MM.1S (cell line): Measurements from ENCODE around the gene TIGAR.

Experiments
- DNase-seq: peaks from one replicate; pipeline ENCODE4 v3.0.0-alpha.2; 2015
- H2AFZ ChIP-seq: fragments of 300-600 bp; sonication (generic); 2 replicates; pipeline ENCODE4 v1.6.0; 2016; ENCODE audit warnings: antibody characterized with exemption, low read length
- H3F3A ChIP-seq: fragments of 300-600 bp; sonication (generic); 2 replicates; pipeline ENCODE4 v1.6.1; 2016; ENCODE audit warnings: mild to moderate bottlenecking, antibody characterized with exemption, low read length, moderate library complexity, mixed read lengths; ENCODE audit not compliant: insufficient read depth
- H3K27ac ChIP-seq: fragments of 300-600 bp; sonication (generic); 2 replicates; pipeline ENCODE4 v1.5.1; 2016; ENCODE audit warnings: mild to moderate bottlenecking, low read length
- H3K27me3 ChIP-seq: fragments of 300-600 bp; sonication (generic); replicated peaks from 2 replicates; pipeline ENCODE4 v1.6.0; 2016; ENCODE audit warnings: low read length; ENCODE audit not compliant: insufficient read depth
- H3K36me3 ChIP-seq: fragments of 300-600 bp; sonication (generic); replicated peaks from 2 replicates; pipeline ENCODE4 v1.6.1; 2016; ENCODE audit warnings: mild to moderate bottlenecking, low read length, mixed read lengths; ENCODE audit not compliant: insufficient read depth
- H3K4me1 ChIP-seq: fragments of 300-600 bp; sonication (generic); 2 replicates; pipeline ENCODE4 v1.6.1; 2016; ENCODE audit warnings: low read length, mixed read lengths
- H3K4me2 ChIP-seq: fragments of 300-600 bp; sonication (generic); 2 replicates; pipeline ENCODE4 v1.6.0; 2016; ENCODE audit warnings: low read depth, low read length
- H3K4me3 ChIP-seq: fragments of 300-600 bp; sonication (generic); 2 replicates; pipeline ENCODE4 v1.5.1; 2016; ENCODE audit warnings: low read length, mixed read lengths
- H3K79me2 ChIP-seq: fragments of 300-600 bp; sonication (generic); 2 replicates; pipeline ENCODE4 v1.6.1; 2016; ENCODE audit warnings: mixed run types, low read length, mixed read lengths
- H3K9ac ChIP-seq: fragments of 300-600 bp; sonication (generic); 2 replicates; pipeline ENCODE4 v1.6.1; 2016; ENCODE audit warnings: low read length, mixed read lengths
- H3K9me2 ChIP-seq: fragments of 300-600 bp; sonication (generic); replicated peaks from 2 replicates; pipeline ENCODE4 v1.6.1; 2016; ENCODE audit warnings: mild to moderate bottlenecking, low read length, mixed read lengths; ENCODE audit not compliant: insufficient read depth
- H3K9me3 ChIP-seq: fragments of 300-600 bp; sonication (generic); replicated peaks from 2 replicates; pipeline ENCODE4 v1.6.1; 2016; ENCODE audit warnings: mild to moderate bottlenecking, low read length, mixed read lengths; ENCODE audit not compliant: insufficient read depth
- H4K20me1 ChIP-seq: fragments of 300-600 bp; sonication (generic); 2 replicates; pipeline ENCODE4 v1.6.1; 2016; ENCODE audit warnings: mild to moderate bottlenecking, low read length, moderate library complexity, mixed read lengths; ENCODE audit not compliant: insufficient read depth
- CTCF ChIP-seq: fragments of 300-600 bp; sonication (generic); IDR thresholded peaks from 2 replicates; pipeline ENCODE4 v1.5.1; 2016; ENCODE audit warnings: antibody characterized with exemption, low read length, mixed read lengths
- EZH2 ChIP-seq: fragments of 300-600 bp; sonication (generic); optimal IDR thresholded peaks from 2 replicates; pipeline ENCODE3; 2017; ENCODE audit warnings: low read depth, mild to moderate bottlenecking, antibody characterized with exemption, low read length, mixed read lengths
- EZH2phosphoT487 ChIP-seq: fragments of 300-600 bp; sonication (generic); IDR thresholded peaks from 2 replicates; pipeline ENCODE4 v1.6.1; 2018; ENCODE audit warnings: antibody characterized with exemption, low read length

The TIGAR gene

GRCh38 chr12:4289231-4289878 is 31.7 kb upstream of the TIGAR start:
- Histone ChIP-seq H3K79me2 (peaks cover 100% of the 10 kb centered on the region), H4K20me1 (peaks cover 96% of the 10 kb centered on the region), H3K36me3 (peaks cover 42% of the 10 kb centered on the region), H3K4me3 (no peak overlapping the region), H3K27me3 (no peaks in the 10 kb centered on the region), H3F3A (peaks cover 92% of the 10 kb centered on the region), H2AFZ (no peak overlapping the region), H3K9ac (no peak overlapping the region), H3K4me1 (no peaks in the 10 kb centered on the region; the same call in 1 of the 2 replicates), H3K9me2 (no peaks in the 10 kb centered on the region), H3K27ac (no peak overlapping the region), H3K9me3 (no peaks in the 10 kb centered on the region), H3K4me2 (no peak overlapping the region)
- DNase-seq = no peak
- TF ChIP-seq CTCF = no peak
- TF ChIP-seq EZH2 = no peak
- no peak for TF ChIP-seq EZH2phosphoT487

- no peaks in the 10 kb centered on the region for H3K9me3 ChIP-seq
- peaks cover 47% of the 10 kb centered on the region for H3K36me3 ChIP-seq
- H3K9me2 ChIP-seq = no peaks in the 10 kb centered on the region
- H3K4me1 ChIP-seq = no peaks in the 10 kb centered on the region; the same call in 1 of the 2 replicates
- no peak overlapping the region for H3K4me3 ChIP-seq
- H4K20me1 ChIP-seq = peaks cover 99% of the 10 kb centered on the region
- no peak for DNase-seq
- H2AFZ ChIP-seq = no peak overlapping the region
- TF ChIP-seq EZH2 (no peak), CTCF (no peak), EZH2phosphoT487 (no peak)
- H3K27me3 ChIP-seq = no peaks in the 10 kb centered on the region
- H3K27ac ChIP-seq = no peak overlapping the region
- no peak overlapping the region for H3K4me2 ChIP-seq
- peaks cover 93% of the 10 kb centered on the region for H3F3A ChIP-seq
- no peak overlapping the region for H3K9ac ChIP-seq
- peaks cover 100% of the 10 kb centered on the region for H3K79me2 ChIP-seq
These were observed 30.8 kb upstream of the TIGAR start for GRCh38 chr12:4289998-4290790.

GRCh38 chr12:4292341-4293073 is 28.5 kb upstream of the TIGAR start:
- H3K36me3 ChIP-seq = peaks cover 48% of the 10 kb centered on the region
- no peaks in the 10 kb centered on the region; the same call in 1 of the 2 replicates for H3K4me1 ChIP-seq
- H3K4me2 ChIP-seq = no peak overlapping the region
- no peaks in the 10 kb centered on the region for H3K9me3 ChIP-seq
- peaks cover 96% of the 10 kb centered on the region for H3K79me2 ChIP-seq
- H3F3A ChIP-seq = peaks cover 89% of the 10 kb centered on the region
- H3K9me2 ChIP-seq = no peaks in the 10 kb centered on the region
- no peak for TF ChIP-seq EZH2phosphoT487
- TF ChIP-seq EZH2 = no peak
- TF ChIP-seq CTCF = no peak
- peaks cover 94% of the 10 kb centered on the region for H4K20me1 ChIP-seq
- H2AFZ ChIP-seq = no peak overlapping the region
- no peak overlapping the region for H3K27ac ChIP-seq
- H3K4me3 ChIP-seq = no peak overlapping the region
- H3K9ac ChIP-seq = no peak overlapping the region
- DNase-seq = no peak
- no peaks in the 10 kb centered on the region for H3K27me3 ChIP-seq
